WERI-Rb-1 (cell line): ENCODE measurements around the gene MYL6.
"Not testable (repeated sequence)": the region's sequence is repeated elsewhere in the genome, so short reads cannot be mapped to it uniquely, and the experiment has no call there.

ENCODE experiments used
- DNase-seq: peaks from one replicate; pipeline ENCODE4 v3.0.0-alpha.2; 2020
- H3K27ac ChIP-seq: fragments of 250-450 bp; sonication (Bioruptor Pico); 2 replicates; pipeline ENCODE4 v1.5.1; 2020; ENCODE audit warnings: mild to moderate bottlenecking, moderate library complexity
- H3K27me3 ChIP-seq: fragments of 250-450 bp; sonication (Bioruptor Pico); 2 replicates; pipeline ENCODE4 v1.5.1; 2021; ENCODE audit warnings: mild to moderate bottlenecking, low read depth, moderate library complexity; ENCODE audit not compliant: insufficient read depth, severe bottlenecking
- H3K36me3 ChIP-seq: fragments of 250-450 bp; sonication (Bioruptor Pico); 2 replicates; pipeline ENCODE4 v1.5.1; 2020; ENCODE audit warnings: mild to moderate bottlenecking, moderate library complexity
- H3K4me3 ChIP-seq: 2 replicates; pipeline ENCODE4 v1.5.1; 2011; ENCODE audit warnings: low read depth, mild to moderate bottlenecking, control low read depth, low read length
- H3K9me3 ChIP-seq: fragments of 250-450 bp; sonication (Bioruptor Pico); 2 replicates; pipeline ENCODE4 v1.5.1; 2021; ENCODE audit warnings: mild to moderate bottlenecking, moderate library complexity; ENCODE audit not compliant: severe bottlenecking
- CTCF ChIP-seq: IDR thresholded peaks from 2 replicates; pipeline ENCODE4 v1.5.1; 2011; ENCODE audit warnings: low read depth, mild to moderate bottlenecking, control low read depth, inconsistent platforms, low read length

The MYL6 gene

GRCh38 chr12:56153678-56154065 lies 4.5 kb upstream of the MYL6 start:
- H3K36me3 ChIP-seq, result peaks cover 19% of the 10 kb centered on the region
- no peak for DNase-seq
- no peaks in the 10 kb centered on the region for H3K9me3 ChIP-seq
- no peak overlapping the region for H3K4me3 ChIP-seq
- TF ChIP-seq CTCF, result no peak
- peak overlapping the region; percentile 86 for H3K27ac ChIP-seq
- H3K27me3 ChIP-seq, result no peaks in the 10 kb centered on the region

GRCh38 chr12:56154246-56154771 lies 3.9 kb upstream of the MYL6 start:
- Histone ChIP-seq H3K27ac (peak overlapping the region; percentile 86), H3K36me3 (peaks cover 25% of the 10 kb centered on the region), H3K4me3 (no peak overlapping the region), H3K27me3 (no peaks in the 10 kb centered on the region), H3K9me3 (no peaks in the 10 kb centered on the region)
- TF ChIP-seq CTCF, result no peak
- peak; percentile 71 for DNase-seq

- peaks cover 30% of the 10 kb centered on the region for H3K36me3 ChIP-seq
Observed at GRCh38 chr12:56154818-56155217, 3.3 kb upstream of the MYL6 start.

GRCh38 chr12:56155256-56155845 lies 2.8 kb upstream of the MYL6 start:
- no peak for DNase-seq
- H3K27ac ChIP-seq, result peak overlapping the region; percentile 86

More at GRCh38 chr12:56154818-56155217, 3.3 kb upstream of the MYL6 start:
- Histone ChIP-seq H3K27me3 (no peaks in the 10 kb centered on the region), H3K27ac (peak overlapping the region; percentile 86), H3K9me3 (no peaks in the 10 kb centered on the region), H3K4me3 (no peak overlapping the region)
- no peak for TF ChIP-seq CTCF
- no peak for DNase-seq

GRCh38 chr12:56156464-56157200 lies 1.5 kb upstream of the MYL6 start:
- H3K36me3 ChIP-seq, result peaks cover 48% of the 10 kb centered on the region
- not testable (repeated sequence) for DNase-seq

More at GRCh38 chr12:56155256-56155845, 2.8 kb upstream of the MYL6 start:
- H3K9me3 ChIP-seq, result no peaks in the 10 kb centered on the region
- no peak overlapping the region for H3K4me3 ChIP-seq
- peaks cover 35% of the 10 kb centered on the region for H3K36me3 ChIP-seq
- no peaks in the 10 kb centered on the region for H3K27me3 ChIP-seq
- TF ChIP-seq CTCF, result no peak

GRCh38 chr12:56157201-56158028 lies 744 bp upstream of the MYL6 start:
- DNase-seq, result peak; percentile 79
- peak; percentile 38 for TF ChIP-seq CTCF
- Histone ChIP-seq H3K27me3 (no peaks in the 10 kb centered on the region), H3K9me3 (no peaks in the 10 kb centered on the region), H3K36me3 (peaks cover 55% of the 10 kb centered on the region), H3K27ac (peak overlapping the region; percentile 100), H3K4me3 (peak overlapping the region; percentile 61)

More at GRCh38 chr12:56156464-56157200, 1.5 kb upstream of the MYL6 start:
- H3K9me3 ChIP-seq, H3K27me3 ChIP-seq: not testable (repeated sequence)
- Histone ChIP-seq H3K4me3 (peak overlapping the region; percentile 61), H3K27ac (peak overlapping the region; percentile 100)
